Caco-2 (cell line): ENCODE results near the gene SDK2. TPM values are rescaled to one million over a fixed set of nuclear protein-coding genes. Genes with fewer than 3 reads are reported as not detected.

Experiments
- BruUV-seq: library from RNA; stranded (reverse); fragments of 400-500 nt; replicated peaks from 2 replicates; lab custom pipeline; 2021; lab: Mats Ljungman, UMichigan
- CTCF ChIA-PET: fragments of 300-600 bp; sonication (Branson Sonifier 250); formaldehyde crosslinking; loops from one replicate; lab custom pipeline; 2022; ENCODE audit warnings: antibody characterized with exemption; lab: Charles Lee
- POLR2A ChIA-PET: fragments of 300-600 bp; sonication (Branson Sonifier 250); formaldehyde crosslinking; loops from one replicate; lab custom pipeline; 2022; ENCODE audit warnings: antibody characterized with exemption; lab: Charles Lee
- DNase-seq, 2 experiments: peaks; one replicate each; pipeline versions ENCODE4 v3.0.0 to v3.0.0-alpha.2; 2020 to 2022
- H3K27me3 ChIP-seq: replicated peaks from 2 replicates; pipeline ENCODE4 v1.6.0; 2011; ENCODE audit warnings: low read length; ENCODE audit not compliant: control insufficient read depth, insufficient read depth
- H3K36me3 ChIP-seq: 2 replicates; pipeline ENCODE4 v1.5.1; 2011; ENCODE audit warnings: low read length; ENCODE audit not compliant: control insufficient read depth, insufficient read depth
- H3K4me1 ChIP-seq: fragments of 250-450 bp; sonication (Bioruptor Pico); 2 replicates; pipeline ENCODE4 v1.5.1; 2020; ENCODE audit warnings: mild to moderate bottlenecking
- H3K4me3 ChIP-seq: 2 replicates; pipeline ENCODE4 v1.5.1; 2011; ENCODE audit warnings: low read depth, mild to moderate bottlenecking, control low read depth, low read length
- H3K9me3 ChIP-seq: fragments of 250-450 bp; sonication (Bioruptor Pico); 2 replicates; pipeline ENCODE4 v1.5.1; 2020; ENCODE audit warnings: mild to moderate bottlenecking, moderate library complexity
- H3K27ac Mint-ChIP-seq: one replicate; pipeline ENCODE4 v1.8.0; 2022; ENCODE audit warnings: mixed read lengths; ENCODE audit not compliant: unreplicated experiment
- H3K27me3 Mint-ChIP-seq: one replicate; pipeline ENCODE4 v1.8.0; 2022; ENCODE audit warnings: mixed read lengths; ENCODE audit not compliant: insufficient read depth, unreplicated experiment
- H3K36me3 Mint-ChIP-seq: one replicate; pipeline ENCODE4 v1.8.0; 2022; ENCODE audit warnings: mild to moderate bottlenecking, mixed read lengths; ENCODE audit not compliant: insufficient read depth, unreplicated experiment
- H3K4me1 Mint-ChIP-seq: one replicate; pipeline ENCODE4 v1.8.0; 2022; ENCODE audit warnings: low read depth, mixed read lengths; ENCODE audit not compliant: unreplicated experiment
- H3K4me3 Mint-ChIP-seq: one replicate; pipeline ENCODE4 v1.8.0; 2022; ENCODE audit warnings: mild to moderate bottlenecking, moderate library complexity, mixed read lengths; ENCODE audit not compliant: unreplicated experiment
- H3K9me3 Mint-ChIP-seq: one replicate; pipeline ENCODE4 v1.8.0; 2022; ENCODE audit warnings: mixed read lengths; ENCODE audit not compliant: unreplicated experiment
- intact Hi-C: fragments of 100-400 bp; cut with micrococcal nuclease; formaldehyde crosslinking; loops from one replicate; pipeline ENCODE4 v1.10.0; 2022; ENCODE audit not compliant: unreplicated experiment
- total RNA-seq: library from RNA; stranded (reverse); gene quantifications from 2 replicates; pipeline ENCODE4 v1.2.3, GENCODE V29; 2022
- TF ChIP-seq, protein P1 (sequence below), 2 experiments: fragments of 200-600 bp in 1 of 2; IDR thresholded peaks; 1 replicate in 1 of 2; 2 replicates in 1 of 2; pipeline versions ENCODE4 v1.5.1 to v1.8.0; 2011 to 2022; ENCODE audit warnings: antibody characterized with exemption in 1 of 2, control low read depth in 1 of 2, inconsistent platforms in 1 of 2, low read depth in 1 of 2, low read length in 1 of 2, mild to moderate bottlenecking in 1 of 2, moderate library complexity in 1 of 2; ENCODE audit not compliant: insufficient read depth in 1 of 2, severe bottlenecking in 1 of 2, unreplicated experiment in 1 of 2

Gene SDK2
- total RNA-seq, 1 experiment from 2014 or later, result 0.09 TPM

DNA sequence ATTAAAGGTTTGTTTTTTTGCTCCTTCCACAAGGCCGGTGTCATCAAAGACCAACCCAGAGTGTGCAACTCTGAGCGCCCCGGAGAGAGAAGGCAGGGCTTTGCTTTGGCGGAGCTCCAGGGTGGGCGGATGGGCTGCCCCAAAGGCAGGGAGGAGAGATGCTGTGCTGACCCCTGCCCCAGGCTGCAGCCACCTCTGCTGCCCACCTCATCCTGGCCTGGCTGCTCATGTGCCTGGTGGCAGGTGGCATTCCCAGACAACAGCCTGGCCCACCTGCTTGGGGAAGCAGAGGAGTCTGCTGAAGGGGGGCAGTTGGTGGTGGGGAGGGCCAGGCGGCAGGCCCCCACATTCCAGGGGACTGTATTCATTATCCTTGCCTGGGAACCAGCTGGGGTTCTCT, 122.1 kb downstream of the SDK2 start:
- H3K9me3 Mint-ChIP-seq, result no peaks in the 10 kb centered on the region
- intact Hi-C loops, result no loop called here
- no peaks in the 10 kb centered on the region for H3K36me3 Mint-ChIP-seq
- no peak for DNase-seq
- no peaks in the 10 kb centered on the region for H3K4me1 Mint-ChIP-seq
- Histone ChIP-seq H3K9me3 (no peaks in the 10 kb centered on the region), H3K4me1 (no peaks in the 10 kb centered on the region), H3K36me3 (no peaks in the 10 kb centered on the region), H3K4me3 (no peak overlapping the region), H3K27me3 (peaks cover 3% of the 10 kb centered on the region)
- CTCF ChIA-PET, result interaction anchor here (0.5 kb wide), 1 partner anchor 69 kb away, joined by 3 read pairs; no protein-coding TSS in a partner anchor
- no peak overlapping the region for H3K4me3 Mint-ChIP-seq
- TF ChIP-seq, protein P1, sequence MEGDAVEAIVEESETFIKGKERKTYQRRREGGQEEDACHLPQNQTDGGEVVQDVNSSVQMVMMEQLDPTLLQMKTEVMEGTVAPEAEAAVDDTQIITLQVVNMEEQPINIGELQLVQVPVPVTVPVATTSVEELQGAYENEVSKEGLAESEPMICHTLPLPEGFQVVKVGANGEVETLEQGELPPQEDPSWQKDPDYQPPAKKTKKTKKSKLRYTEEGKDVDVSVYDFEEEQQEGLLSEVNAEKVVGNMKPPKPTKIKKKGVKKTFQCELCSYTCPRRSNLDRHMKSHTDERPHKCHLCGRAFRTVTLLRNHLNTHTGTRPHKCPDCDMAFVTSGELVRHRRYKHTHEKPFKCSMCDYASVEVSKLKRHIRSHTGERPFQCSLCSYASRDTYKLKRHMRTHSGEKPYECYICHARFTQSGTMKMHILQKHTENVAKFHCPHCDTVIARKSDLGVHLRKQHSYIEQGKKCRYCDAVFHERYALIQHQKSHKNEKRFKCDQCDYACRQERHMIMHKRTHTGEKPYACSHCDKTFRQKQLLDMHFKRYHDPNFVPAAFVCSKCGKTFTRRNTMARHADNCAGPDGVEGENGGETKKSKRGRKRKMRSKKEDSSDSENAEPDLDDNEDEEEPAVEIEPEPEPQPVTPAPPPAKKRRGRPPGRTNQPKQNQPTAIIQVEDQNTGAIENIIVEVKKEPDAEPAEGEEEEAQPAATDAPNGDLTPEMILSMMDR (IDR thresholded peaks at IDR 0.05; ENCODE audit: insufficient read depth in 1 of 2, low read depth in 1 of 2, low read length in 1 of 2, severe bottlenecking in 1 of 2, unreplicated experiment in 1 of 2), result no peak
- POLR2A ChIA-PET, result no interaction called here
- H3K27ac Mint-ChIP-seq, result no peak overlapping the region
- peaks cover 44% of the 10 kb centered on the region for H3K27me3 Mint-ChIP-seq
- BruUV-seq, result no TSS peak

DNA sequence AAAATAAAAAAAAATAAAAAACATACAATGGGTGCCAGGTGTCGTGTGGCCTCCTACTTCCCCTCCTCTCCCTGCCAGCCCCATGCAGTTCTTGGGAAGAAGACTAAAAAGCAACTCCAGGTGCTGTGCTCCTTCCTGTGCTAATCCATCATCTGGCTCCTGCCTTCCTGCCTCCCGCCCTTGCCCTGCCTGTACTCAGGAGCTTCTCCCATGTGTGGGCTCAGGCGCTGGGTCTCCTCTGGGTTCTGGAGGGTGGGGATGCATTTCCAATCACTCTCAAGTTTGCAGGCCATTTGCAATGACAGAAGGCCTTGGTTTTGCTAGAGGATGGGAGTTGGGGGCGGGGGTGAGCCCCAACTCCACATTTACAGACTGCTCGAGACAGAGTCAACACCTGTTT, 122.9 kb downstream of the SDK2 start:
- ChIA-PET POLR2A (no interaction called here), CTCF (no interaction called here)
- no peaks in the 10 kb centered on the region for H3K4me1 Mint-ChIP-seq
- no peak overlapping the region for H3K27ac Mint-ChIP-seq
- Histone ChIP-seq H3K4me1 (no peaks in the 10 kb centered on the region), H3K4me3 (no peak overlapping the region), H3K36me3 (no peaks in the 10 kb centered on the region), H3K9me3 (no peaks in the 10 kb centered on the region), H3K27me3 (peaks cover 3% of the 10 kb centered on the region)
- intact Hi-C loops, result no loop called here
- H3K9me3 Mint-ChIP-seq, result no peaks in the 10 kb centered on the region
- H3K36me3 Mint-ChIP-seq, result no peaks in the 10 kb centered on the region
- no TSS peak for BruUV-seq
- DNase-seq, result no peak
- TF ChIP-seq, protein P1 (IDR thresholded peaks at IDR 0.05; ENCODE audit: insufficient read depth in 1 of 2, low read depth in 1 of 2, low read length in 1 of 2, severe bottlenecking in 1 of 2, unreplicated experiment in 1 of 2), result no peak
- peaks cover 40% of the 10 kb centered on the region for H3K27me3 Mint-ChIP-seq
- no peak overlapping the region for H3K4me3 Mint-ChIP-seq

DNA sequence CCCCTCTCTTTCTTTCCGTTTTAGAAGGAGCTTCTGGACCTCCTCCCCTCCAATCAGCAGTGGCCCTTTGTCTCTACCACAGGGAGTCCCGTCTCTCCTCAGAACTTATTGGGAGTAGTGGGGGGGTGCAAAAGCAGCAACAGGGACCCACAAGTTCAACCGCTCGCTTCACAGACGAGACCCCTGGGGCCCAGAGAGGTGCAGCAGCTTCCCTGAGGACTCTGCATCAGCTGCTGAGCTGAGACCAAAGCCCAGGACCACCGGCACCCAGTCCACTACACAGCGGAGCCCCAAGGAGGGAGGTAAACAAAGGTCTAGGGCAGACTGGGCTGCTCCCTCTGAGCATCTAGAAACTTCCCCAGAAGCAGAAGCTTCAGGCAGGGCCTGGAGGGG, 123.9 kb downstream of the SDK2 start:
- intact Hi-C loops, result no loop called here
- Histone ChIP-seq H3K4me3 (no peak overlapping the region), H3K36me3 (no peaks in the 10 kb centered on the region), H3K27me3 (peaks cover 3% of the 10 kb centered on the region), H3K4me1 (no peaks in the 10 kb centered on the region), H3K9me3 (no peaks in the 10 kb centered on the region)
- no peak overlapping the region for H3K4me3 Mint-ChIP-seq
- no TSS peak for BruUV-seq
- DNase-seq, result no peak
- peaks cover 32% of the 10 kb centered on the region for H3K27me3 Mint-ChIP-seq
- TF ChIP-seq, protein P1 (IDR thresholded peaks at IDR 0.05; ENCODE audit: insufficient read depth in 1 of 2, low read depth in 1 of 2, low read length in 1 of 2, severe bottlenecking in 1 of 2, unreplicated experiment in 1 of 2), result no peak
- no peaks in the 10 kb centered on the region for H3K9me3 Mint-ChIP-seq
- CTCF ChIA-PET, result no interaction called here
- H3K36me3 Mint-ChIP-seq, result no peaks in the 10 kb centered on the region
- H3K27ac Mint-ChIP-seq, result no peak overlapping the region
- no peaks in the 10 kb centered on the region for H3K4me1 Mint-ChIP-seq
- POLR2A ChIA-PET, result no interaction called here
